CD4-positive, alpha-beta T cell (primary cell): Measurements from ENCODE around the gene ZBTB20. TPM values are rescaled to one million over a fixed set of nuclear protein-coding genes. Genes with fewer than 3 reads are reported as not detected.

Source experiments
- ATAC-seq: fragments of 200-7000 bp; cut with Tn5 transposase; one replicate; pipeline ENCODE4 v1.10.0; 2022; ENCODE audit warnings: mild to moderate bottlenecking; ENCODE audit not compliant: poor library complexity
- CTCF ChIA-PET: fragments of 350-600 bp; sonication (Branson Sonifier 250); formaldehyde crosslinking; loops from one replicate; lab custom pipeline; 2021; ENCODE audit warnings: antibody characterized with exemption, inconsistent platforms; lab: Charles Lee
- POLR2A ChIA-PET: fragments of 350-600 bp; sonication (Branson Sonifier 250); formaldehyde crosslinking; loops from one replicate; lab custom pipeline; 2021; ENCODE audit warnings: antibody characterized with exemption, inconsistent platforms; lab: Charles Lee
- DNase-seq, 14 experiments: peaks; one replicate each; pipeline ENCODE4 v3.0.0-alpha.2; 2013 to 2020; ENCODE audit warnings: mixed read lengths in 2 of 14
- H3K27ac ChIP-seq, 2 donors: one replicate each; pipeline versions ENCODE4 v1.5.1 to v1.7.0; 2013; ENCODE audit warnings: low read length in 2 of 2, low read depth in 1 of 2, mild to moderate bottlenecking in 1 of 2
- H3K27me3 ChIP-seq, 2 experiments: 1 replicate in 1 of 2; 2 replicates in 1 of 2; pipeline versions ENCODE4 v1.6.1 to v1.7.0; 2013; ENCODE audit warnings: low read length in 2 of 2, control low read depth in 1 of 2, mild to moderate bottlenecking in 1 of 2, moderate library complexity in 1 of 2; ENCODE audit not compliant: insufficient read depth in 2 of 2, control insufficient read depth in 1 of 2
- H3K36me3 ChIP-seq: one replicate; pipeline ENCODE4 v1.6.1; 2013; ENCODE audit warnings: low read length, control low read depth; ENCODE audit not compliant: insufficient read depth
- H3K4me1 ChIP-seq: one replicate; pipeline ENCODE4 v1.6.1; 2013; ENCODE audit warnings: low read length, control low read depth; ENCODE audit not compliant: insufficient read depth
- H3K4me3 ChIP-seq: one replicate; pipeline ENCODE4 v1.5.1; 2013; ENCODE audit warnings: mild to moderate bottlenecking, low read length, moderate library complexity
- H3K9me3 ChIP-seq, 2 experiments: 1 replicate in 1 of 2; 2 replicates in 1 of 2; pipeline versions ENCODE4 v1.6.1 to v1.7.0; 2013; ENCODE audit warnings: low read length in 2 of 2, mild to moderate bottlenecking in 2 of 2, control low read depth in 1 of 2, moderate library complexity in 1 of 2; ENCODE audit not compliant: control insufficient read depth in 1 of 2, insufficient read depth in 1 of 2
- H3K27ac Mint-ChIP-seq: one replicate; pipeline ENCODE4 v1.8.0; 2020; ENCODE audit warnings: mixed read lengths
- H3K27me3 Mint-ChIP-seq: one replicate; pipeline ENCODE4 v1.8.0; 2021; ENCODE audit warnings: mixed read lengths
- H3K36me3 Mint-ChIP-seq: one replicate; pipeline ENCODE4 v1.8.0; 2021; ENCODE audit warnings: low read depth, mixed read lengths
- H3K4me1 Mint-ChIP-seq: one replicate; pipeline ENCODE4 v1.8.0; 2021; ENCODE audit warnings: low read depth, mixed read lengths
- H3K4me3 Mint-ChIP-seq: one replicate; pipeline ENCODE4 v1.8.0; 2020; ENCODE audit warnings: mild to moderate bottlenecking, mixed read lengths
- H3K9me3 Mint-ChIP-seq: one replicate; pipeline ENCODE4 v1.8.0; 2020; ENCODE audit warnings: mixed read lengths
- intact Hi-C, 2 experiments: fragments of 100-400 bp; cut with DNase I in 1 of 2; cut with micrococcal nuclease in 1 of 2; formaldehyde crosslinking; loops; one replicate each; pipeline versions ENCODE4 v1.15.1 to v1.9.0; 2023 to 2025; cut with DNase I, micrococcal nuclease
- total RNA-seq, 174 experiments: library from RNA in 2 of 174; stranded (reverse) in 2 of 174; gene quantifications; one replicate each; pipeline ENCODE4 v1.2.3 and lab custom pipeline; 2021 to 2026
- TF ChIP-seq, protein P1 (sequence below): fragments of 200-600 bp; IDR thresholded peaks from one replicate; pipeline ENCODE4 v1.8.0; 2022; ENCODE audit warnings: antibody characterized with exemption, mild to moderate bottlenecking

Gene ZBTB20
- total RNA-seq, 2 experiments from 2014 or later = 41.6 to 47.4 TPM

DNA sequence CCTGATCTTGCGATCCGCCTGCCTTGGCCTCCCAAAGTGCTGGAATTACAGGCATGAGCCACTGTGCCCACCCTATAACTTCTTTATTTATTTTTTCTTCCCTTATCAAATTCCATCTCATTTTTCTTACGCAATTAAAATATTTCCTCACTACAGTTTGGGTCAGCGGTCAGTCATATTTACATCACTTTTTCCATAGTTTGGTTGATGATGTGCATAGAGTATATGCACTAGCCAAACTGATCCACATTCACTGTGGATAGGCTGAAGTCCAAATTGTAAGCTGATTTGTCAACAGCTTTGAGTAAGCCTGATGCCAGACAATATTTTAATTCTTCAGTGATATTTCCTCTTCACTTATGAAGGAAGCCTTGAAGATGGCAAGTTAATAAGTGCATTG is 596.9 kb downstream of the ZBTB20 start:
- no peak overlapping the region for H3K27ac ChIP-seq
- Mint-ChIP-seq H3K36me3 (peaks cover 12% of the 10 kb centered on the region), H3K4me1 (no peaks in the 10 kb centered on the region), H3K27me3 (no peaks in the 10 kb centered on the region), H3K4me3 (no peak overlapping the region), H3K9me3 (no peaks in the 10 kb centered on the region), H3K27ac (no peak overlapping the region)
- ATAC-seq = no peak
- intact Hi-C loops = no loop called here
- ChIA-PET POLR2A (interaction anchor here (0.8 kb wide), 1 partner anchor 1401 kb away, joined by 3 read pairs; no protein-coding TSS in a partner anchor), CTCF (no interaction called here)
- no peaks in the 10 kb centered on the region for H3K36me3 ChIP-seq
- H3K4me1 ChIP-seq = no peaks in the 10 kb centered on the region
- H3K4me3 ChIP-seq = no peak overlapping the region
- DNase-seq = no peak
- H3K27me3 ChIP-seq = no peaks in the 10 kb centered on the region
- no peaks in the 10 kb centered on the region for H3K9me3 ChIP-seq
- TF ChIP-seq, protein P1, sequence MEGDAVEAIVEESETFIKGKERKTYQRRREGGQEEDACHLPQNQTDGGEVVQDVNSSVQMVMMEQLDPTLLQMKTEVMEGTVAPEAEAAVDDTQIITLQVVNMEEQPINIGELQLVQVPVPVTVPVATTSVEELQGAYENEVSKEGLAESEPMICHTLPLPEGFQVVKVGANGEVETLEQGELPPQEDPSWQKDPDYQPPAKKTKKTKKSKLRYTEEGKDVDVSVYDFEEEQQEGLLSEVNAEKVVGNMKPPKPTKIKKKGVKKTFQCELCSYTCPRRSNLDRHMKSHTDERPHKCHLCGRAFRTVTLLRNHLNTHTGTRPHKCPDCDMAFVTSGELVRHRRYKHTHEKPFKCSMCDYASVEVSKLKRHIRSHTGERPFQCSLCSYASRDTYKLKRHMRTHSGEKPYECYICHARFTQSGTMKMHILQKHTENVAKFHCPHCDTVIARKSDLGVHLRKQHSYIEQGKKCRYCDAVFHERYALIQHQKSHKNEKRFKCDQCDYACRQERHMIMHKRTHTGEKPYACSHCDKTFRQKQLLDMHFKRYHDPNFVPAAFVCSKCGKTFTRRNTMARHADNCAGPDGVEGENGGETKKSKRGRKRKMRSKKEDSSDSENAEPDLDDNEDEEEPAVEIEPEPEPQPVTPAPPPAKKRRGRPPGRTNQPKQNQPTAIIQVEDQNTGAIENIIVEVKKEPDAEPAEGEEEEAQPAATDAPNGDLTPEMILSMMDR = no peak

GRCh38 chr3:114545193-114545592 is 601.9 kb downstream of the ZBTB20 start:
- H3K4me1 ChIP-seq = no peaks in the 10 kb centered on the region
- TF ChIP-seq, protein P1 = no peak
- DNase-seq (no peak), ATAC-seq (no peak)
- no peaks in the 10 kb centered on the region for H3K4me1 Mint-ChIP-seq
- H3K27ac ChIP-seq = no peak overlapping the region
- H3K27ac Mint-ChIP-seq = no peak overlapping the region
- H3K27me3 Mint-ChIP-seq = no peaks in the 10 kb centered on the region
- no peak overlapping the region for H3K4me3 Mint-ChIP-seq
- H3K36me3 Mint-ChIP-seq = peaks cover 9% of the 10 kb centered on the region
- intact Hi-C loops = loop anchor here in 1 of 2 experiments (10.0 kb wide), 1 partner anchor 150 kb away; no protein-coding TSS in a partner anchor
- H3K9me3 Mint-ChIP-seq = no peaks in the 10 kb centered on the region
- no peaks in the 10 kb centered on the region for H3K9me3 ChIP-seq
- H3K4me3 ChIP-seq = no peak overlapping the region
- ChIA-PET CTCF (no interaction called here), POLR2A (interaction anchor here (0.6 kb wide), 1 partner anchor 1176 kb away, joined by 3 read pairs; no protein-coding TSS in a partner anchor)
- H3K27me3 ChIP-seq = no peaks in the 10 kb centered on the region
- no peaks in the 10 kb centered on the region for H3K36me3 ChIP-seq

DNA sequence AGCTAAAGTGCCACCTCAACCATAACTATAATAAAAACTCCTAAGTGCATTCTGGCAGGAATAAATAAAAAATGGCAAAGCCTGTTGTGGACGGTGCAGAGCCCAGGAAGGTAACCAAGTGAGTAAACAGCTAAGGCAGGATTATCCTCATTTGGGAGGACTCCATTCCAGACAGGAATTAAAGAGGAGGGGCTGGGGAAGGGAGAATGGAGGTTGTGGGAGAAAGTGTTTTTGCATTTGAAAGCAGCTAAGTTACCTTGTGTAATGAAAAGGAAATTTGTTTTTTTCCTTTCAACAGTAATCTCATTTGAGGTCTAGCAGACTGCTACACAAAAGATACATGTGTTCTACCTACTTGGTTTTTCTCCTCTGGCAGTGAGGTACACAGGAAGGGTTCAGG is 604.7 kb downstream of the ZBTB20 start:
- Mint-ChIP-seq H3K9me3 (peaks cover 7% of the 10 kb centered on the region), H3K27me3 (no peaks in the 10 kb centered on the region), H3K4me3 (no peak overlapping the region), H3K4me1 (no peaks in the 10 kb centered on the region), H3K36me3 (peaks cover 12% of the 10 kb centered on the region), H3K27ac (no peak overlapping the region)
- H3K36me3 ChIP-seq = no peaks in the 10 kb centered on the region
- H3K4me1 ChIP-seq = no peaks in the 10 kb centered on the region
- no peak for ATAC-seq
- CTCF ChIA-PET = no interaction called here
- H3K27ac ChIP-seq = no peak overlapping the region
- TF ChIP-seq, protein P1 = no peak
- no peak overlapping the region for H3K4me3 ChIP-seq
- POLR2A ChIA-PET = no interaction called here
- intact Hi-C loops = loop anchor here in 1 of 2 experiments (10.0 kb wide), 1 partner anchor 152 kb away; no protein-coding TSS in a partner anchor
- H3K9me3 ChIP-seq = no peaks in the 10 kb centered on the region
- no peaks in the 10 kb centered on the region for H3K27me3 ChIP-seq
- no peak for DNase-seq
